NT2/D1 (cell line): ENCODE data around the gene PRRG4.

Source experiments
- DNase-seq: peaks from one replicate; pipeline ENCODE4 v3.0.0-alpha.2; 2011; ENCODE audit warnings: low read depth, low spot score
- H3K27me3 ChIP-seq: 2 replicates; pipeline ENCODE4 v1.6.0; 2011; ENCODE audit warnings: mild to moderate bottlenecking; ENCODE audit not compliant: insufficient read length, insufficient read depth
- H3K36me3 ChIP-seq: 2 replicates; pipeline ENCODE4 v1.6.1; 2011; ENCODE audit warnings: mild to moderate bottlenecking, low read length, mixed read lengths; ENCODE audit not compliant: insufficient read depth, insufficient read length
- H3K4me1 ChIP-seq: 2 replicates; pipeline ENCODE4 v1.5.1; 2011; ENCODE audit not compliant: insufficient read depth, insufficient read length
- H3K4me3 ChIP-seq: 2 replicates; pipeline ENCODE4 v1.5.1; 2011; ENCODE audit warnings: low read depth; ENCODE audit not compliant: insufficient read length
- H3K9ac ChIP-seq: 2 replicates; pipeline ENCODE4 v1.6.0; 2011; ENCODE audit warnings: low read depth; ENCODE audit not compliant: insufficient read length
- H3K9me3 ChIP-seq: 2 replicates; pipeline ENCODE4 v1.5.1; 2011; ENCODE audit warnings: mild to moderate bottlenecking, low read length; ENCODE audit not compliant: insufficient read depth
- SUZ12 ChIP-seq: IDR thresholded peaks from 2 replicates; pipeline ENCODE4 v1.6.1; 2011; ENCODE audit not compliant: insufficient read length, insufficient read depth; ENCODE audit errors: extremely low read depth
- YY1 ChIP-seq: IDR thresholded peaks from 2 replicates; pipeline ENCODE4 v1.6.1; 2011; ENCODE audit not compliant: insufficient read length, insufficient read depth
- ZNF274 ChIP-seq: IDR thresholded peaks from 2 replicates; pipeline ENCODE4 v1.6.1; 2011; ENCODE audit warnings: mild to moderate bottlenecking, low read depth, low read length

Gene PRRG4

GRCh38 chr11:32843544-32843943 lies 13.8 kb downstream of the PRRG4 start:
- no peak for DNase-seq
- no peaks in the 10 kb centered on the region for H3K27me3 ChIP-seq
- TF ChIP-seq SUZ12 = no peak
- TF ChIP-seq YY1 = no peak
- TF ChIP-seq ZNF274 = no peak
- H3K9me3 ChIP-seq = no peaks in the 10 kb centered on the region
- H3K4me3 ChIP-seq = no peak overlapping the region
- H3K9ac ChIP-seq = no peak overlapping the region
- no peaks in the 10 kb centered on the region for H3K36me3 ChIP-seq
- H3K4me1 ChIP-seq = no peaks in the 10 kb centered on the region

GRCh38 chr11:32847511-32847910 lies 17.8 kb downstream of the PRRG4 start:
- Histone ChIP-seq H3K9me3 (no peaks in the 10 kb centered on the region), H3K9ac (no peak overlapping the region), H3K4me3 (no peak overlapping the region), H3K27me3 (no peaks in the 10 kb centered on the region), H3K36me3 (no peaks in the 10 kb centered on the region), H3K4me1 (no peaks in the 10 kb centered on the region)
- TF ChIP-seq SUZ12 (no peak), ZNF274 (no peak), YY1 (no peak)
- no peak for DNase-seq

- no peaks in the 10 kb centered on the region for H3K9me3 ChIP-seq
- no peak overlapping the region for H3K4me3 ChIP-seq
- H3K4me1 ChIP-seq = no peaks in the 10 kb centered on the region
- no peaks in the 10 kb centered on the region for H3K27me3 ChIP-seq
- no peaks in the 10 kb centered on the region for H3K36me3 ChIP-seq
- DNase-seq = no peak
- H3K9ac ChIP-seq = no peak overlapping the region
- no peak for TF ChIP-seq ZNF274
- TF ChIP-seq SUZ12 = no peak
- no peak for TF ChIP-seq YY1
Observed at GRCh38 chr11:32849761-32850160, 20.0 kb downstream of the PRRG4 start.

GRCh38 chr11:32851251-32851650 lies 21.5 kb downstream of the PRRG4 start:
- no peaks in the 10 kb centered on the region for H3K9me3 ChIP-seq
- no peaks in the 10 kb centered on the region for H3K27me3 ChIP-seq
- H3K36me3 ChIP-seq = no peaks in the 10 kb centered on the region
- no peaks in the 10 kb centered on the region for H3K4me1 ChIP-seq
- TF ChIP-seq ZNF274 (no peak), YY1 (no peak), SUZ12 (no peak)
- H3K4me3 ChIP-seq = no peak overlapping the region
- no peak overlapping the region for H3K9ac ChIP-seq
- no peak for DNase-seq

- DNase-seq = no peak
- H3K4me3 ChIP-seq = no peak overlapping the region
- TF ChIP-seq ZNF274 = no peak
- no peaks in the 10 kb centered on the region for H3K9me3 ChIP-seq
- no peaks in the 10 kb centered on the region for H3K4me1 ChIP-seq
- H3K27me3 ChIP-seq = no peaks in the 10 kb centered on the region
- H3K9ac ChIP-seq = no peak overlapping the region
- no peaks in the 10 kb centered on the region for H3K36me3 ChIP-seq
Observed at GRCh38 chr11:32852207-32852606, 22.5 kb downstream of the PRRG4 start.

GRCh38 chr11:32855601-32856000 lies 25.9 kb downstream of the PRRG4 start:
- no peaks in the 10 kb centered on the region for H3K9me3 ChIP-seq
- no peak overlapping the region for H3K4me3 ChIP-seq
- DNase-seq = no peak
- H3K36me3 ChIP-seq = no peaks in the 10 kb centered on the region
- no peaks in the 10 kb centered on the region for H3K4me1 ChIP-seq
- no peak for TF ChIP-seq YY1
- TF ChIP-seq SUZ12 = no peak
- TF ChIP-seq ZNF274 = no peak
- no peak overlapping the region for H3K9ac ChIP-seq
- no peaks in the 10 kb centered on the region for H3K27me3 ChIP-seq

GRCh38 chr11:32858731-32859130 lies 29.0 kb downstream of the PRRG4 start:
- TF ChIP-seq ZNF274 (no peak), SUZ12 (no peak), YY1 (no peak)
- H3K9ac ChIP-seq = no peak overlapping the region
- no peaks in the 10 kb centered on the region for H3K27me3 ChIP-seq
- no peaks in the 10 kb centered on the region for H3K4me1 ChIP-seq
- no peaks in the 10 kb centered on the region for H3K9me3 ChIP-seq
- no peaks in the 10 kb centered on the region for H3K36me3 ChIP-seq
- no peak overlapping the region for H3K4me3 ChIP-seq
- no peak for DNase-seq

- TF ChIP-seq ZNF274 (no peak), YY1 (no peak)
- H3K9ac ChIP-seq = no peak overlapping the region
- no peaks in the 10 kb centered on the region for H3K9me3 ChIP-seq
- H3K4me1 ChIP-seq = no peaks in the 10 kb centered on the region
- DNase-seq = no peak
- no peaks in the 10 kb centered on the region for H3K27me3 ChIP-seq
- no peak overlapping the region for H3K4me3 ChIP-seq
- no peaks in the 10 kb centered on the region for H3K36me3 ChIP-seq
Observed at GRCh38 chr11:32861850-32862577, 32.3 kb downstream of the PRRG4 start.
